ENCODE measurements around the gene ATG9A.
A peak's percentile ranks its signal among the peaks of the same experiment; 100 is the strongest.
"Not testable (repeated sequence)": the region's sequence is repeated elsewhere in the genome, so short reads cannot be mapped to it uniquely, and the experiment has no call there.

The ATG9A gene

GRCh38 chr2:219207134-219207883 is 22.1 kb downstream of the ATG9A start:
- TF ChIP-seq MYC (IDR thresholded peaks at IDR 0.05; ENCODE audit: low read depth, low read length) (no peak), POLR2A (IDR thresholded peaks at IDR 0.05; ENCODE audit: extremely low read depth, insufficient read length) (no peak), MAX (IDR thresholded peaks at IDR 0.05; ENCODE audit: low read depth, low read length) (no peak), CTCF (IDR thresholded peaks at IDR 0.05; ENCODE audit: low read depth, low read length) (no peak)
- DNase-seq (ENCODE audit: low read depth), result no peak
- peak overlapping the region; percentile 58 for H3K4me3 ChIP-seq (ENCODE audit: low read depth, low read length)

- peak; percentile 95 for DNase-seq (ENCODE audit: low read depth)
- peak within 1 kb of the TSS; percentile 75 for H3K4me3 ChIP-seq (ENCODE audit: low read depth, low read length)
- peak; percentile 52; the same call in 1 of the 2 replicates for TF ChIP-seq MAX (IDR thresholded peaks at IDR 0.05; ENCODE audit: low read depth, low read length)
- peak; percentile 97 for TF ChIP-seq POLR2A (IDR thresholded peaks at IDR 0.05; ENCODE audit: extremely low read depth, insufficient read length)
- TF ChIP-seq CTCF (IDR thresholded peaks at IDR 0.05; ENCODE audit: low read depth, low read length), result no peak
- TF ChIP-seq MYC (IDR thresholded peaks at IDR 0.05; ENCODE audit: low read depth, low read length), result peak; percentile 76
Observed at GRCh38 chr2:219206328-219207133, 22.9 kb downstream of the ATG9A start, which contains the start of gene ZFAND2B. Gene ZFAND2B, plus strand, starts transcription at chr2:219206782. Its CDS starts 206 bp downstream, at chr2:219206988.

GRCh38 chr2:219205981-219206327 is 23.5 kb downstream of the ATG9A start:
- H3K4me3 ChIP-seq (ENCODE audit: low read depth, low read length), result peak overlapping the region; percentile 75
- no peak for DNase-seq (ENCODE audit: low read depth)
- TF ChIP-seq POLR2A (IDR thresholded peaks at IDR 0.05; ENCODE audit: extremely low read depth, insufficient read length) (no peak), MAX (IDR thresholded peaks at IDR 0.05; ENCODE audit: low read depth, low read length) (no peak), CTCF (IDR thresholded peaks at IDR 0.05; ENCODE audit: low read depth, low read length) (no peak)

- H3K4me3 ChIP-seq (ENCODE audit: low read depth, low read length), result no peak overlapping the region
- no peak for TF ChIP-seq MAX (IDR thresholded peaks at IDR 0.05; ENCODE audit: low read depth, low read length)
- no peak for TF ChIP-seq POLR2A (IDR thresholded peaks at IDR 0.05; ENCODE audit: extremely low read depth, insufficient read length)
- TF ChIP-seq MYC (IDR thresholded peaks at IDR 0.05; ENCODE audit: low read depth, low read length), result no peak
- TF ChIP-seq CTCF (IDR thresholded peaks at IDR 0.05; ENCODE audit: low read depth, low read length), result no peak
- DNase-seq (ENCODE audit: low read depth), result no peak
Observed at GRCh38 chr2:219205165-219205538, 24.3 kb downstream of the ATG9A start.

- TF ChIP-seq MAX (IDR thresholded peaks at IDR 0.05; ENCODE audit: low read depth, low read length) (no peak), POLR2A (IDR thresholded peaks at IDR 0.05; ENCODE audit: extremely low read depth, insufficient read length) (no peak), CTCF (IDR thresholded peaks at IDR 0.05; ENCODE audit: low read depth, low read length) (no peak), MYC (IDR thresholded peaks at IDR 0.05; ENCODE audit: low read depth, low read length) (no peak)
- DNase-seq (ENCODE audit: low read depth), result no peak
- H3K4me3 ChIP-seq (ENCODE audit: low read depth, low read length), result no peak overlapping the region
Observed at GRCh38 chr2:219204425-219205164, 24.8 kb downstream of the ATG9A start.

GRCh38 chr2:219201331-219201730 is 28.1 kb downstream of the ATG9A start:
- DNase-seq (ENCODE audit: low read depth); H3K4me3 ChIP-seq (ENCODE audit: low read depth, low read length): not testable (repeated sequence)
